Measurements from ENCODE around the gene KLHL22. TPM values are rescaled to one million over a fixed set of nuclear protein-coding genes. Genes with fewer than 3 reads are reported as not detected.

KLHL22 gene
- polyA plus RNA-seq, 1 experiment = 30.2 TPM

DNA sequence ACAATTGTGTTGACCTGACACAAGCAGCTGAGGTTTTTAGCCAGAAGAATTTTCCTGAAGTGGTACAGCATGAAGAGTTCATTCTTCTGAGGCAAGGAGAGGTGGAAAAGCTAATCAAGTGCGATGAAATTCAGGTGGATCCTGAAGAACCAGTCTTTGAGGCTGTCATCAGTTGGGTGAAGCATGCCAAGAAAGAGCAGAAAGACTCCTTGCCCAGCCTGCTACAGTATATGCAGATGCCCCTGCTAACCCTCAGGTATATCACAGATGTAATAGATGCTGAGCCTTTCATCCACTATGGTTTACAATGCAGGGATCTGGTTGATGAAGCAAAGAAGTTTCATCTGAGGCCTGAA lies 45.1 kb downstream of the KLHL22 start:
- CTCF ChIA-PET = interaction anchor here (1.0 kb wide), 1 partner anchor 32 kb away, joined by 3 read pairs; no protein-coding TSS in a partner anchor
- POLR2A ChIA-PET = no interaction called here
- Histone ChIP-seq H3K27ac (ENCODE audit: low read depth, low read length) (no peak overlapping the region), H3K9me3 (ENCODE audit: control insufficient read depth, insufficient read depth, low read length) (no peaks in the 10 kb centered on the region; the same call in 1 of the 2 replicates), H3K27me3 (ENCODE audit: control insufficient read depth, insufficient read depth, low read length) (no peaks in the 10 kb centered on the region), H3K4me3 (ENCODE audit: low read depth, low read length) (no peak overlapping the region)
- no peak for DNase-seq (ENCODE audit: low read depth, low spot score)
- TF ChIP-seq, protein P1, sequence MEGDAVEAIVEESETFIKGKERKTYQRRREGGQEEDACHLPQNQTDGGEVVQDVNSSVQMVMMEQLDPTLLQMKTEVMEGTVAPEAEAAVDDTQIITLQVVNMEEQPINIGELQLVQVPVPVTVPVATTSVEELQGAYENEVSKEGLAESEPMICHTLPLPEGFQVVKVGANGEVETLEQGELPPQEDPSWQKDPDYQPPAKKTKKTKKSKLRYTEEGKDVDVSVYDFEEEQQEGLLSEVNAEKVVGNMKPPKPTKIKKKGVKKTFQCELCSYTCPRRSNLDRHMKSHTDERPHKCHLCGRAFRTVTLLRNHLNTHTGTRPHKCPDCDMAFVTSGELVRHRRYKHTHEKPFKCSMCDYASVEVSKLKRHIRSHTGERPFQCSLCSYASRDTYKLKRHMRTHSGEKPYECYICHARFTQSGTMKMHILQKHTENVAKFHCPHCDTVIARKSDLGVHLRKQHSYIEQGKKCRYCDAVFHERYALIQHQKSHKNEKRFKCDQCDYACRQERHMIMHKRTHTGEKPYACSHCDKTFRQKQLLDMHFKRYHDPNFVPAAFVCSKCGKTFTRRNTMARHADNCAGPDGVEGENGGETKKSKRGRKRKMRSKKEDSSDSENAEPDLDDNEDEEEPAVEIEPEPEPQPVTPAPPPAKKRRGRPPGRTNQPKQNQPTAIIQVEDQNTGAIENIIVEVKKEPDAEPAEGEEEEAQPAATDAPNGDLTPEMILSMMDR (IDR thresholded peaks at IDR 0.05; ENCODE audit: low read depth, low read length) = no peak

DNA sequence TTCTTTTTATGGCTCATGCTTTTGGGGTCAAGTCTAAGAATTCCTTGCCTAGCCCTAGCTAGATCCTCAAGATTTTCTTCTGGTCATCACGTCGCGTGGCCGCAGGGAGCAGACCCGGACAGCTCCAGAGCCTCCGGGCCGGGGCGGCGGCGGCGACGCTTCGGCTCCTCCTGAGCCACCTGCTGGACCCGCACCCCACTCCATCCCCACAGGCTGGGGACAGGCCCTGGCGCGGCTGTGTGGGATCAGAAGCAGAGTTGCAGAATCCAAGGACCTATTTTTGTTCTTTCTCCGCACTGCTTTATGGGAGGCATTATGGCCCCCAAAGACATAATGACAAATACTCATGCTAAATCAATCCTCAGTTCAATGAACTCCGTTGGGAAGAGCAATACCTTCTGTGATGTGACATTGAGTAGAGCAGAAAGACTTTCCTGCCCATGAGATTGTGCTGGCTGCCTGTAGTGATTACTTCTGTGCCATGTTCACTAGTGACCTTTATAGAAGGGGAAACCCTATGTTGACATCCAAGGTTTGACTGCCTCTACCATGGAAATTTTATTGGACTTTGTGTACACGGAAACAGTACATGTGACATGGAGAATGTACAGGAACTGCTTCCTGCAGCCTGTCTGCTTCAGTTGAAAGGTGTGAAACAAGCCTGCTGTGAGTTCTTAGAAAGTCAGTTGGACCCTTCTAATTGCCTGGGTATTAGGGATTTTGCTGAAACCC lies 45.6 kb downstream of the KLHL22 start:
- Histone ChIP-seq H3K27ac (ENCODE audit: low read depth, low read length) (no peak overlapping the region), H3K27me3 (ENCODE audit: control insufficient read depth, insufficient read depth, low read length) (no peaks in the 10 kb centered on the region), H3K9me3 (ENCODE audit: control insufficient read depth, insufficient read depth, low read length) (no peaks in the 10 kb centered on the region; the same call in 1 of the 2 replicates), H3K4me3 (ENCODE audit: low read depth, low read length) (no peak overlapping the region)
- no peak for DNase-seq (ENCODE audit: low read depth, low spot score)
- TF ChIP-seq, protein P1 (IDR thresholded peaks at IDR 0.05; ENCODE audit: low read depth, low read length) = no peak
- ChIA-PET POLR2A (no interaction called here), CTCF (interaction anchor here (1.0 kb wide), 1 partner anchor 32 kb away, joined by 3 read pairs; no protein-coding TSS in a partner anchor)

DNA sequence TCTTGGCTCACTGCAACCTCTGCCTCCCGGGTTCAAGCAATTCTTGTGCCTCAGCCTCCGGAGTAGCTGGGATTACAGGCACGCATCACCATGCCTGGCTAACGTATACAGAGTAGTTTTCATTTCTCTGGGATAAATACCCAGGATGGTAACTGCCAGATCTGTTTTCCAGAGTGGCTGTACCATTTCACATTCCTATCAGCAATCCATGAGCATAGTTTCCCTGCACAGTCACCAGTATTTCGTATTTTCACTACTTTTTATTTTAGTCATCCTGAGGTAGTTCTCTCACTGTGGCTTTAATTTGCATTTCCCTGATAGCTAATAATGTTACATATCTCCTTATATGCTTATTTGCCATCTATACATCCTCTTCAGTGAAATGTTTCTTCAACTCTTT lies 47.0 kb downstream of the KLHL22 start:
- no peak overlapping the region for H3K4me3 ChIP-seq (ENCODE audit: low read depth, low read length)
- ChIA-PET CTCF (interaction anchor here (1.0 to 1.5 kb wide), 2 partner anchors 8 to 30 kb away, joined by 3 to 4 read pairs; no protein-coding TSS in a partner anchor), POLR2A (no interaction called here)
- H3K27me3 ChIP-seq (ENCODE audit: control insufficient read depth, insufficient read depth, low read length) = no peaks in the 10 kb centered on the region
- TF ChIP-seq, protein P1 (IDR thresholded peaks at IDR 0.05; ENCODE audit: low read depth, low read length) = no peak
- no peak overlapping the region for H3K27ac ChIP-seq (ENCODE audit: low read depth, low read length)
- no peaks in the 10 kb centered on the region; the same call in 1 of the 2 replicates for H3K9me3 ChIP-seq (ENCODE audit: control insufficient read depth, insufficient read depth, low read length)
- no peak for DNase-seq (ENCODE audit: low read depth, low spot score)

DNA sequence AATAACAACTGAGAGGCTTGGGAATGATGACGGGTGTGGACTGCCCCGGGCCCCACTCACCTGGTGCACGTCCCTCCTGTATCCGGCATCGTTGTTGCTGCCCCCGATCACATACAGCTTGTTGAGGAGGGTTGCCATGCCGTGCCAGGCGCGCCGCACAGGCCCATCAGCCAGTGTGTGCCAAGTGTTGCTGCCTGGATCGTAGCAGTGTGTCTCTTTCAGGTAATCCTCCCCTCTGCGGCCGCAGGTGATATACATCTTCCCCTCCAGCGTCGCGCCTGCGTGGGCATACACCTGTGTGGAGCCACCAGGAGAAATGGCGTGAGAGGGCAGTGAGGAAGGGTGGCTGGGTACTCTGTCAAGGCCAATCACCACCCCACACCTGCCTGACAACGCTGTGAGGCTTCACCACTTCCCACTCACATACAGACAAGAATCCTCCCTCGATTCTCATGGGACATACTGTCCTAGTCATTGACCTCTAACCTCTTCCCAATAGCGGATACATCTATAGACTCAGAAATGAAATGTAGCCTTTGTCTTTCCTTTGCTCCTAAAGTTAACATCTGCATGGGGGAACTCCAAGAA lies 49.1 kb downstream of the KLHL22 start:
- POLR2A ChIA-PET = no interaction called here
- TF ChIP-seq, protein P1 (IDR thresholded peaks at IDR 0.05; ENCODE audit: low read depth, low read length) = no peak
- Histone ChIP-seq H3K27ac (ENCODE audit: low read depth, low read length) (no peak overlapping the region), H3K4me3 (ENCODE audit: low read depth, low read length) (no peak overlapping the region), H3K9me3 (ENCODE audit: control insufficient read depth, insufficient read depth, low read length) (no peaks in the 10 kb centered on the region; the same call in 1 of the 2 replicates), H3K27me3 (ENCODE audit: control insufficient read depth, insufficient read depth, low read length) (no peaks in the 10 kb centered on the region)
- CTCF ChIA-PET = interaction anchor here (1.0 kb wide), 1 partner anchor 10 kb away, joined by 3 read pairs; no protein-coding TSS in a partner anchor
- DNase-seq (ENCODE audit: low read depth, low spot score) = no peak

DNA sequence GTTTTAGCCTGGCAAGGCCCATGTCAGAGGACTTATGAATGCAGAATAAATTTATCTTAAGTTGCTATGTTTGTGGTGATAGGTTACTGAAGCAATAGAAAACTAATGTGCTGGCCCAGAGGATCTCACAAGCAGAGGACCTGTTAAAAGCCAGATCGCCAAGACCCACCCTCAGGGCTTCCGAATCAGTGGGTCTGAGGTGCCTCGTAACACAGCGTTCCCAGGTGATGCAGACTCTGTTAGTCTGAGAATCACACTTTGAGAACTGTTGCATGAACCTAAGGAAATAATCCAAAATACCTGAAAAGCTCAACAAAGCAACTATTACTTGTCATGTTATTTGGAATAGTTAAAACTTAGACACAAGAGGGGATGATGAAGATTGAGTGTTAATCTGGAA lies 51.3 kb downstream of the KLHL22 start:
- ChIA-PET CTCF (interaction anchor here (0.6 to 1.6 kb wide), 3 partner anchors 10 to 287 kb away, joined by 3 to 5 read pairs (median 3); no protein-coding TSS in a partner anchor), POLR2A (interaction anchor here (0.7 kb wide), 1 partner anchor 234 kb away, joined by 3 read pairs; no protein-coding TSS in a partner anchor)
- no peak for DNase-seq (ENCODE audit: low read depth, low spot score)
- H3K27ac ChIP-seq (ENCODE audit: low read depth, low read length) = no peak overlapping the region
- TF ChIP-seq, protein P1 (IDR thresholded peaks at IDR 0.05; ENCODE audit: low read depth, low read length) = no peak
- H3K9me3 ChIP-seq (ENCODE audit: control insufficient read depth, insufficient read depth, low read length) = no peaks in the 10 kb centered on the region
- no peaks in the 10 kb centered on the region for H3K27me3 ChIP-seq (ENCODE audit: control insufficient read depth, insufficient read depth, low read length)
- H3K4me3 ChIP-seq (ENCODE audit: low read depth, low read length) = no peak overlapping the region

Data from AG04450 (cell line).